Lung (tissue), 12 donors: ENCODE data around the gene MLLT1. TPM values are rescaled to one million over a fixed set of nuclear protein-coding genes. Genes with fewer than 3 reads are reported as not detected.

Source experiments
- ATAC-seq: fragments of 200-7000 bp; cut with Tn5 transposase; one replicate; pipeline ENCODE4 v1.9.1; 2020; ENCODE audit warnings: moderate number of reproducible peaks; ENCODE audit not compliant: insufficient read depth, low FRiP score
- DNase-seq, 3 donors: peaks; one replicate each; pipeline ENCODE4 v3.0.0-alpha.2; 2013 to 2017
- H3K27ac ChIP-seq, 2 donors: one replicate each; pipeline ENCODE4 v1.5.1; 2013; ENCODE audit warnings: mild to moderate bottlenecking in 2 of 2, moderate library complexity in 2 of 2, control low read depth in 1 of 2, inconsistent platforms in 1 of 2, low read depth in 1 of 2, low read length in 1 of 2
- H3K27me3 ChIP-seq, 3 donors: one replicate each; pipeline ENCODE4 v1.5.1; 2013; ENCODE audit warnings: low read length in 2 of 3; ENCODE audit not compliant: control insufficient read depth in 3 of 3, insufficient read depth in 3 of 3
- H3K36me3 ChIP-seq, 4 donors: one replicate each; pipeline ENCODE4 v1.5.1; 2013; ENCODE audit warnings: low read length in 4 of 4, mild to moderate bottlenecking in 1 of 4, moderate library complexity in 1 of 4; ENCODE audit not compliant: control insufficient read depth in 4 of 4, insufficient read depth in 4 of 4
- H3K4me1 ChIP-seq, 5 donors: one replicate each; pipeline ENCODE4 v1.5.1; 2013; ENCODE audit warnings: low read length in 5 of 5, mild to moderate bottlenecking in 2 of 5, moderate library complexity in 1 of 5; ENCODE audit not compliant: control insufficient read depth in 5 of 5, insufficient read depth in 5 of 5
- H3K4me3 ChIP-seq: one replicate; pipeline ENCODE4 v1.5.1; 2013; ENCODE audit warnings: mild to moderate bottlenecking, control low read depth, moderate library complexity
- H3K9ac ChIP-seq, 2 donors: one replicate each; pipeline ENCODE4 v1.5.1; 2013; ENCODE audit warnings: low read length in 2 of 2, control low read depth in 1 of 2; ENCODE audit not compliant: insufficient read depth in 1 of 2
- H3K9me3 ChIP-seq, 4 donors: one replicate each; pipeline ENCODE4 v1.5.1; 2013; ENCODE audit warnings: low read length in 3 of 4, mild to moderate bottlenecking in 1 of 4, moderate library complexity in 1 of 4; ENCODE audit not compliant: control insufficient read depth in 4 of 4, insufficient read depth in 3 of 4
- WGBS, 2 donors: extraction: QIAGEN DNeasy Blood & Tissue Kit; methylation state at CpG; one replicate each; pipeline ENCODE4 v1.1.7; 2013; 5-methylcytosine and 5-hydroxymethylcytosine counted together
- polyA plus RNA-seq, 2 donors: library from polyadenylated mRNA; stranded (reverse); fragments of 200-250 nt; gene quantifications; one replicate each; pipeline ENCODE4 v1.2.1, GENCODE V29; 2013
- total RNA-seq, 2 donors: library from RNA; depleted of rRNA in 1 of 2; stranded (reverse); fragments of >200 nt in 1 of 2; gene quantifications; one replicate each; pipeline ENCODE4 v1.2.1, GENCODE V29; 2014 to 2021
- TF ChIP-seq, protein P1 (sequence below): IDR thresholded peaks from 2 replicates; pipeline ENCODE4 v1.5.1; 2012; ENCODE audit warnings: mild to moderate bottlenecking; ENCODE audit errors: control extremely low read depth, extremely low read depth
- donor health status: control.
- donor health status: control.
- donor health status: Bipolar disorder and iron deficiency.
- donor health status: healthy.
- donor health status: DM: yes; HTN: yes; CAD: no.

MLLT1 gene
- total and polyA plus RNA-seq, 4 donors = 24.8 to 120 (median 36.2) TPM

DNA sequence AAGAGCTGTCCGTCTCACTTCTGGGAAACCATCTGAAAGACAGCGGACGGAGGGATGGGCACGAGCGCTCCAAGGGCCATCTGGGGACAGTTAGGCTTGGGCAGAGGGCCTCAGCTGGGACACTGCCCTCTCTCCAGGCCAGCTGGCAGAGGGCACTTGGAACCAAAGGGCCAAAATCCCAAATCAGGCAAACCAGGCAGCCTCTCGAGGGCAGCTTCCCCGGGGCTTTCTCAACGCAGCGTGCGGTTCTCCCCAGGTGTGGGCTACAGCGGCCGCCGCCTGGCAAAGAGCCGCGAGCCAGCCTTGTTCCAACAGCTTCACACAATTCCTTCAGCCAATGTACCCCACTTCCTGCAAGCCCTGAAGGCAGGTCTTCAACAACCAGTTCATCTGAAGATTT is 5.0 kb downstream of the MLLT1 start:
- TF ChIP-seq, protein P1, sequence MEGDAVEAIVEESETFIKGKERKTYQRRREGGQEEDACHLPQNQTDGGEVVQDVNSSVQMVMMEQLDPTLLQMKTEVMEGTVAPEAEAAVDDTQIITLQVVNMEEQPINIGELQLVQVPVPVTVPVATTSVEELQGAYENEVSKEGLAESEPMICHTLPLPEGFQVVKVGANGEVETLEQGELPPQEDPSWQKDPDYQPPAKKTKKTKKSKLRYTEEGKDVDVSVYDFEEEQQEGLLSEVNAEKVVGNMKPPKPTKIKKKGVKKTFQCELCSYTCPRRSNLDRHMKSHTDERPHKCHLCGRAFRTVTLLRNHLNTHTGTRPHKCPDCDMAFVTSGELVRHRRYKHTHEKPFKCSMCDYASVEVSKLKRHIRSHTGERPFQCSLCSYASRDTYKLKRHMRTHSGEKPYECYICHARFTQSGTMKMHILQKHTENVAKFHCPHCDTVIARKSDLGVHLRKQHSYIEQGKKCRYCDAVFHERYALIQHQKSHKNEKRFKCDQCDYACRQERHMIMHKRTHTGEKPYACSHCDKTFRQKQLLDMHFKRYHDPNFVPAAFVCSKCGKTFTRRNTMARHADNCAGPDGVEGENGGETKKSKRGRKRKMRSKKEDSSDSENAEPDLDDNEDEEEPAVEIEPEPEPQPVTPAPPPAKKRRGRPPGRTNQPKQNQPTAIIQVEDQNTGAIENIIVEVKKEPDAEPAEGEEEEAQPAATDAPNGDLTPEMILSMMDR = no peak
- Histone ChIP-seq H3K4me3 (no peak overlapping the region), H3K9ac (no peak overlapping the region), H3K27me3 (no peaks in the 10 kb centered on the region), H3K4me1 (peaks cover 48 to 90% (median 63%) of the 10 kb centered on the region in 5 donors), H3K9me3 (no peaks in the 10 kb centered on the region), H3K36me3 (peaks cover 0 to 15% (median 6%) of the 10 kb centered on the region in 4 donors), H3K27ac (peak overlapping the region; percentile 91 to 98)
- no peak for ATAC-seq
- DNase-seq = no peak
- WGBS, 2 donors = 82 to 85% methylated on average over 14 to 15 of the region's 15 CpGs

DNA sequence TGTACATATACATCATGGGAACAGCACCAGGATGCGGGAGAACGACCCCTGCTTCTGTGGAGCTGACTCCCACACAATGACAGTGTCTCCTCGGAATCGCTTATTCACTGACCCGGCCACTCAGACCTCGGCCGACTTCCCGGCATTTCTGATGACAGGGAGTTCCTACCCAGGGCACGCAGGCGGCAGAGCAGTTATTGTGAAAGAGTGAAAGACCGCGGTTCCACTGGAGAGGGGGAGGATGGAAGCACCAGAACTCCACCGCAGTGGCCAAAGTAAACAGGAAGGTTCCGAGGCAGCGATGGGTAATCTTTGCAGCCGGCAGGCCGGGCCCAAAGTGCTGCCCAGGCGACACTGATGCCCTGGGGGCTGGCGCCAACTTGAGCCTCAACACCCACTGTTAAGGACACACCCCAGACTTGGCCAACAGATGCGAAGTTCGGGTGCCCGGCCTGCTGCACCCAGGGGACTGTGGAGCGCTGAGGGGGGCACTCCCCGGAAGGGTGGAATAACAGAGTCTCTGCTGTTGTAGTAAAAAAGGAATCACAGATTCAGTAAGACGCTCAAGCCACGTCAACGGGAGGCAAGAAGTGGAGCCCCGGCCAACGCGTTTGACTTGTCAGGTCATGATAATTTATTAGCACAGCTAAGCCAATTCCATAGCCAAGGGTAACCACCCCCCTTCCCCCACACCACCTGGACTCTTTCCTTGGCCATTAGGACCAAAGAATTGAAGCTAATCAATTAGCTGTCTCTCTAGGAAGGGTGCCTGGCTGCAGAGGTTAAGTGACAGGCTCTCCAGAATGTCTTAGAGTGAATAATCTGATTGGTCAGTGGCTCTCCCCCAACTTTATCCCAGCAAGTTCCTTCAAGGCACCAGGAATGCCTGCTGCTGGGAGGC is 5.8 kb downstream of the MLLT1 start:
- Histone ChIP-seq H3K27me3 (no peaks in the 10 kb centered on the region), H3K36me3 (peaks cover 0 to 21% (median 10%) of the 10 kb centered on the region in 4 donors), H3K9ac (no peak overlapping the region), H3K9me3 (no peaks in the 10 kb centered on the region), H3K27ac (peak overlapping the region; percentile 91 to 98), H3K4me1 (peaks cover 48 to 89% (median 68%) of the 10 kb centered on the region in 5 donors), H3K4me3 (no peak overlapping the region)
- 9 to 12% methylated on average over 30 of the region's 30 CpGs for WGBS, 2 donors
- peak; percentile 62 to 80 (median 72) for DNase-seq
- TF ChIP-seq, protein P1 = no peak
- peak; percentile 71 for ATAC-seq

DNA sequence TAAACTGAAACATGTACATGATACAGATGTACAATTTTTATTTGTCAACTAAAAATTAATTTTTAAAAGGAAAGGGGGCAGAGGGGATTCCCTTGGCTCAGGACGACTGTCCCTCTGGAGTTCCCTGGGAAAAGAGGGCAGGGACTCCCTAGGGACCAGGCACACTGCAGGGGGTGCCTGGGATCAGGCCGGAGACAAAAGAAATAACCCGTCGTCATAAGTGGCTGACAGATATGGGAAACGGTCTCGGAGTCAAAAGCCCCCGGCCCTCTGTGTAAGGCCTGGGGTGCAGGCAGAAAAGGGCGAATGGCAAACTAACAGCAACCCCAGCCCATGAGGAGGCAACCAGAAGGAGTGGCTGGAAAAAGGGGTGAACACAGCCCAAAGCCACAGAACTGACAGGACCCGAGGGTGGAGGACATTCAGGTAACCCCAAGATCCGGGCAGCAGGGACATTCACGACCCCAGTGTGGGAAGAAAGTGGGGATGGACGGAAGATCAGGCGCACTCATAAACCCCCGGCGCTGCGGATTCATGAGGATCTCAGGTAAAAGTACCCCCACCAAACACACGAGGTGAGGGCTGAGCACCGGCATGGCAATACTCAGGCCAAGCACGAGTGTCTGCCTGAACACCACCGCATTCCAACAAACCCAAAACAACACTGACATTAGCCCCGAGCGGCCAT is 6.7 kb downstream of the MLLT1 start:
- Histone ChIP-seq H3K4me3 (no peak overlapping the region), H3K9me3 (no peaks in the 10 kb centered on the region), H3K27me3 (no peaks in the 10 kb centered on the region), H3K4me1 (peaks cover 43 to 83% (median 69%) of the 10 kb centered on the region in 5 donors), H3K9ac (no peak overlapping the region), H3K27ac (peak overlapping the region; percentile 91 to 98), H3K36me3 (peaks cover 3 to 25% (median 11%) of the 10 kb centered on the region in 4 donors)
- WGBS, 2 donors = 70 to 75% methylated on average over 22 of the region's 22 CpGs
- ATAC-seq = no peak
- no peak for DNase-seq
- TF ChIP-seq, protein P1 = no peak
